ENCODE data around the gene NHEJ1.

DNA sequence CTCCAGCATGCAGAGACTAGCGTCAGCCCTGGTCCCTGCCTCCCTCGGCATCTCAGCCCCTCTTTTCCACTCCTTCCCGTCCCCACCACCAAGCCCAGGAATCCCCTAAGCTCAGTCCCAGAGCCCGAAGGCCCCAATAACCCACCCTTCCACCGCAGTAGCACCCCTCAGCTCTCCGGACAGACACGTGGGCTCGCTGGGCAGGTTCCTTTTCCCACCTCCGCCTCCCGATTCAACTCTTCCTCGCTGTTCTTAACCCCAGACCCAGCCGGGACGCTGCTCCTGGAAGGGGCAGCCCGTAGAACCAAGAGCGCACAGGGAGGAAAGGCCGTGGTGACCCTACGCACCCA lies 101.3 kb downstream of the NHEJ1 start:
- TF ChIP-seq, protein P1, sequence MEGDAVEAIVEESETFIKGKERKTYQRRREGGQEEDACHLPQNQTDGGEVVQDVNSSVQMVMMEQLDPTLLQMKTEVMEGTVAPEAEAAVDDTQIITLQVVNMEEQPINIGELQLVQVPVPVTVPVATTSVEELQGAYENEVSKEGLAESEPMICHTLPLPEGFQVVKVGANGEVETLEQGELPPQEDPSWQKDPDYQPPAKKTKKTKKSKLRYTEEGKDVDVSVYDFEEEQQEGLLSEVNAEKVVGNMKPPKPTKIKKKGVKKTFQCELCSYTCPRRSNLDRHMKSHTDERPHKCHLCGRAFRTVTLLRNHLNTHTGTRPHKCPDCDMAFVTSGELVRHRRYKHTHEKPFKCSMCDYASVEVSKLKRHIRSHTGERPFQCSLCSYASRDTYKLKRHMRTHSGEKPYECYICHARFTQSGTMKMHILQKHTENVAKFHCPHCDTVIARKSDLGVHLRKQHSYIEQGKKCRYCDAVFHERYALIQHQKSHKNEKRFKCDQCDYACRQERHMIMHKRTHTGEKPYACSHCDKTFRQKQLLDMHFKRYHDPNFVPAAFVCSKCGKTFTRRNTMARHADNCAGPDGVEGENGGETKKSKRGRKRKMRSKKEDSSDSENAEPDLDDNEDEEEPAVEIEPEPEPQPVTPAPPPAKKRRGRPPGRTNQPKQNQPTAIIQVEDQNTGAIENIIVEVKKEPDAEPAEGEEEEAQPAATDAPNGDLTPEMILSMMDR (IDR thresholded peaks at IDR 0.05; ENCODE audit: insufficient read depth, low read depth, low read length) = no peak
- TF ChIP-seq EZH2 (IDR thresholded peaks at IDR 0.05; ENCODE audit: insufficient read depth, low read length) = no peak
